Measurements from ENCODE around the gene PDCD5.
"Not testable (repeated sequence)": the region's sequence is repeated elsewhere in the genome, so short reads cannot be mapped to it uniquely, and the experiment has no call there.

PDCD5 gene

DNA sequence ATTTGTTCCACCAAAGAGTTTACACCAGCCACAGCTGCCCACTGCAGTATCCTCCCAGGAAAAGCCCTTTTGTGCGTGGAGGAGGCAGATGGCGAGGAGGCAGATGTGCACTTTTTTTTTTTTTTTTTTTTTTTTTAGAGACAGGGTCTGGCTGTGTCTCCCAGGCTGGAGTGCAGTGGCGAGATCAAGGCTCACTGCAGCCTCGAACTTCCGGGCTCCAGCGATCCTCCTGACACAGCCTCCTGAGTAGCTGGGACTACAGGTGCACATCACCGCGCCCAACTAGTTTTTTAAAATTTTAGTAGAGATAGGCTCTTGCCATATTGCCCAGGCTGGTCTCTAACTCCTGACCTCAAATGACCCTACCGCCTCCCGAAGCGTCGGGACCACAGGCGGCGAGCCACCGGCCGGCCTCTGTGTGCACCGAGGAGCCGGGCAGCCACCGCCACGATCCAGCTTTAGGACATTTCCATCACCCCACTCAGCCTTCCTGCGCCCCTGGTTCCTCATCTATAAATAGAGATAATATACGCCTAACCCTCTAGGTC lies 563 bp upstream of the PDCD5 start:
- DNase-seq, result no peak

DNA sequence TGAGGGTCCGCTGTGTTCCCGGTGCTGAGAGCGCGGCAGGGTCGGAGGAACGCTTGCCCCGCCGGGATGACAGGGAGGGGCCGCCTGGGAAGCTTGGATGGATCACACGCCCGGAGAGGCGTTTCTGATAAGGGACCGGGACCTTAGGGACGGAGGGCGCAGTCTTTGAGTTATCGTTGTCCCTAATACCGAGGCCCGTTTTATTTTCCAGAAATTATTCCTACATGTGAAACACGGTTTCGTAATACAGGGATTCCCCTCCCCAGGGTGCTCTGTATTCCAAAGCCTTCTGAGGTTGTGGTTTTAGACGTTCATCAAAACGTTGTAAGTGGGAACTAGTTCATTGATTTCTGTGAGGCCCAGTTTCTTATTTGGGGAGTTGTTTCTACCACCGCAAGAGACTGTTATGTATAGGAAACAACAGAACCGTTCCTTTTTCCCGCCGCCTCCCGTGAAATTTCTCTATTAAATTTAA lies 752 bp downstream of the PDCD5 start:
- DNase-seq, result peak; percentile 43

DNA sequence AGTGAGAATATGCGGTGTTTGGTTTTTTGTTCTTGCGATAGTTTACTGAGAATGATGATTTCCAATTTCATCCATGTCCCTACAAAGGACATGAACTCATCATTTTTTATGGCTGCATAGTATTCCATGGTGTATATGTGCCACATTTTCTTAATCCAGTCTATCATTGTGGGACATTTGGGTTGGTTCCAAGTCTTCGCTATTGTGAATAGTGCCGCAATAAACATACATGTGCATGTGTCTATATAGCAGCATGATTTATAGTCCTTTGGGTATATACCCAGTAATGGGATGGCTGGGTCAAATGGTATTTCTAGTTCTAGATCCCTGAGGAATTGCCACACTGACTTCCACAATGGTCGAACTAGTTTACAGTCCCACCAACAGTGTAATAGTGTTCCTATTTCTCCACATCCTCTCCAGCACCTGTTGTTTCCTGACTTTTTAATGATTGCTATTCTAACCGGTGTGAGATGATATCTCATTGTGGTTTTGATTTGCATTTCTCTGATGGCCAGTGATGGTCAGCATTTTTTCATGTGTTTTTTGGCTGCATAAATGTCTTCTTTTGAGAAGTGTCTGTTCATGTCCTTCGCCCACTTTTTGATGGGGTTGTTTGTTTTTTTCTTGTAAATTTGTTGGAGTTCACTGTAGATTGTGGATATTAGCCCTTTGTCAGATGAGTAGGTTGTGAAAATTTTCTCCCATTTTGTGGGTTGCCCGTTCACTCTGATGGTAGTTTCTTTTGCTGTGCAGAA lies 6.9 kb downstream of the PDCD5 start:
- not testable (repeated sequence) for DNase-seq

DNA sequence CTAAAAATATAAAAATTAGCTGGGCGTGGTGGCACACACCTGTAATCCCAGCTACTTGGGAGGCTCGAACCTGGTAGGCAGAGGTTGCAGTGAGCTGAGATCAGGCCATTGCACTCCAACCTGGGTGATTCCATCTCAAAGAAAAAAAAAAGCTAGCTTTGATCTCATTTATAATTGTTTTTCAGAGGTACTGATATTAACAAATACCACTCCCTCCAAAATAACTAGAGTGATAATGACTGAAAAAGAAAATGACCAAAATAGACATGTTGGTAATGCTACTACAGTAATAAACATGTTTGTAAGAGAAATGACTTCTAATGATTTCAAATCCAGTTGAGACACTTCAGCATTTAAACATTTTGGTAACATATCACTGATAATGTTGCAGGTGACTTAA lies 13.0 kb downstream of the PDCD5 start:
- DNase-seq, result no peak

DNA sequence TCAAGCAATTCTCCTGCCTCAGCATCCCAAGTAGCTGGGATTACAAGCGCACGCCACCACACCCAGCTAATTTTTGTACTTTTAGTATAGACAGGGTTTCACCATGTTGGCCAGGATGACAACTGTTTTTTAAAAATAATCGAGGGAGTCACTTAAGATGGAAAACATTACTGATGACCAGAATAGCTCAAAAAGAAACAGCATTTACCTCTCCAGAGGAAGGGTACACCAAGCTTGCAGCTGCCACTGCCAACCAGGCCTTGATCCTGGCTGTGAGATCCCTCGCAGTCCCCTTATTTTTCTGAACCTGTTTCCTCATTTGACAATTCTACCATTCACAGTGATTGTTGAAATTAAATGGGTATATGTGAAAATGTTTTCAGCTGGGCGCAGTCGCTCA lies 14.5 kb downstream of the PDCD5 start:
- no peak for DNase-seq

DNA sequence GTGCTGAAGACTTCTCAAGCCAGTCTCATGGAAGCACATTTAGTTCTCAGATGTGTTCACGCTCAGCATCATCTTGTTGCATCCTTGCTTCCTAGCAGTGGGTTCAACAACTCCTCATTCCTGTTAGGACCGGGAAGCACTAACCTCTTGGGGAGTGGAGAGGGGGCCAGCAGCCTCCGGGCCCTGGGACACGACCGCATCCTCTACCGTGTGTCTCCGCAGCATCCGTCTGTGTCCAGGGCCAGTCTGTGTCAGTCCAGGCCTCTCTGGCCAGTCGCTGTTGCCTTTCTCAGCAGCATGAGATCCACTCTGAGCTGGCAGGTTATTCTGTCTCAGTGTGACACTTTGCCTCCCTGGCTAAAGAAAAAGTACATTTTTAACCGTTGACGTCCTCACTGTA lies 17.0 kb downstream of the PDCD5 start:
- no peak for DNase-seq

DNA sequence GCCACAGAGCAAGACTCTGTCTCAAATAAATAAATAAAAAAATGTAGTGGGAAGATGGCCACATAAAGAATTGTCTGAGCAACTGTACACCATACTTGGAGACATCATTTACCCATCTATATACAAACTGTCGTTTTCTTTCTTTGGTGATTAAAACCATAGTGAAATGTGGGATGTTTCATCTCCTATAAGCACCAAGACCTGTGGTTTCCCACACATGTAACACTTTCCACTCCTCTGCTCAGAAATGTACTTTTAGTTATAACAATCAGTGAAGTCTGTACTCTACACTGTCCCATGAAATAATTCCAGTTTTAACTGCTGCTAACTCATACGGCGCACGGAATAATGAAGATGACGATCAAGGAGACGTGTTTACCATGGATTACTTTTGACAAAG lies 18.3 kb downstream of the PDCD5 start:
- no peak for DNase-seq

DNA sequence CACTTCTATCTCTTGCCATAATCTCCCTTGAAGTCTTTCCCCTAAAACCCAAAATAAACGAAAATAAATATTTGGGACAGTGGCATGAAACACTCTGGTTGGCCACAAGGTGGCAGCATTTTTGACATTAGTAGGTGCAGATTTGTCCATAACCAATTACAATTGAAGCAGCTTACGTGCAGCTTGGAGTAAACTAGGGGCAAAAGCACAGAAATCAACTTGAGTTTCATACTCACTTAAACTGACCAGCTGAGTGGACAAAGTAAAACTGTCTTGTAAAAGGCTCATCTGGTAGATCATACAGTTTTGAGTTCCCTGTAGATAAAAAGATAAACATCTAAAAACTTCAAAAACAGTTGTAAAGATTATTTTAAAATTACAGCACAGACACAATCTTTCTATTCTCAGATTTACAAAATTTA lies 18.8 kb downstream of the PDCD5 start:
- peak; percentile 90 for DNase-seq

DNA sequence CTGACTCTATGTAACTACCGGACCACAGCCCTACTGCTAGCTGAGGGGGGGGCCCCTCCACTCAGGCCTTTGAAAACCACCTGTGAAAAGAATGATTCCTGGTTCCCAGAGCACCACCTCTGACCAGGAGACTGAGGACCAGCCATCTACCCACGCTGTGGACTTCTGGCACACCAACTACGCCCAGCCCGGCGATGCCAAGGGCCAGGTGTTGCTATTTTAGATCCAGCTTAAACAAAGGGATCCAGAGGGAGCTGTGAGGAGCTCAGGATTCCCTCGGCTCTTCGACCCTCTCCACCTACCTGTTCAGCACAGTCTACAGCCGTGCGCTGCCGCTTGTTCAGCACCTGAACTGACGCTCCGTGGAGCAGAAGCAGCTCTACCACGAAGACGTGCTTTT lies 23.0 kb downstream of the PDCD5 start:
- no peak for DNase-seq

DNA sequence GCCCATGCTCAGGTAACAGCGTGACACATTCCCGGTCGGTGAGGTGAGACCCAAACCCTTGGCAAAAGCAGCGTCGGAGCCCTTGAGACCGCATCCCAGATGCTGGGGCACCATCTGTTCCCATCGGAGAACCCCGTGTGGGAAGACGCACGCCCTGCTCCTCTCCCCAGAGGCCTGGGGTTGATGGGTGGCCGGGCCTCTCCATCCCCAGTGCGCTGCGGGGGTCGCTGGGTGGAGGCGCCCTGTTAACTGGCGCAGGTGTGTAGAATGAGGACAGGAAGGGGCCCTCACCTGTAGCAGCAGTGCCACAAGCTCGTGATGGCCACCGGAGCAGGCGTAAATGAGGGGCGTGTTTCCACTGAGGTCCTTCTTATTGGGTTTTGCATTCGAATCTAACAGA lies 24.6 kb downstream of the PDCD5 start:
- no peak for DNase-seq

DNA sequence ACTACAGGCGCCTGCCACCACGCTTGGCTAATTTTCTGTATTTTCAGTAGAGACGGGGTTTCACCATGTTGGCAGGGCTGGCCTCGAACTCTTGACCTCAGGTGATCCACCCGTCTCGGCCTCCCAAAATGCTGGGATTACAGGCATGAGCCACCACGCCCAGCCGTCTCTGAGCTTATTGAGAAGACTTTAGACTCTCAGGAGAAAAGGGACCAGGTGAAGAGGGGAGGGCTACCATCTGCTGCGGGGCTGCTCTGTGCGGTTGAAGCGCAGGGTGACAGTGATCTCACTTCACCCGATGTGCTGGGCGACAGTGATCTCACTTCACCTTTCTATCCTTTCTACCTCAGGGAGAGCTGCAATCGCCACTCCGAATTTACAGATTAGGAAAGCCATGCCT lies 25.3 kb downstream of the PDCD5 start:
- no peak for DNase-seq

DNA sequence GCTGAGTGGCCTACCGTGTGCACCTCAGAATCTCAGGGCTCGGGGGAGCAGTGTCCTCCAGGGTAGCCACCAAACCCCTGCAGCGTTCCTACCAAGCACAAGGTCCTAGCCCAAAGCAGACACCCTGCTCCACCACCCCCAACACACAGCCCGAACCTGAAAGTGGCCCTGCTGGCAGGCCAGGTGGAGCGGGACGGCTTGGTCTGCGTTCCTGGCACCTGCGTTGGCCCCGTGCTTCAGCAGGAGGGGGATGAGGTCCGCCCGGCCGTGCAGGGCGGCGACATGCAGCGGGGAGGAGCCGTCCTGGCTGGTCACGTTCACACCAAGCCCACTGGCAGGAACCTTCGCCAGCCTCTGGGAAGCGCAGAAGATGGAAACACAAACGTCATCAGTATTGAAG lies 26.5 kb downstream of the PDCD5 start:
- no peak for DNase-seq

DNA sequence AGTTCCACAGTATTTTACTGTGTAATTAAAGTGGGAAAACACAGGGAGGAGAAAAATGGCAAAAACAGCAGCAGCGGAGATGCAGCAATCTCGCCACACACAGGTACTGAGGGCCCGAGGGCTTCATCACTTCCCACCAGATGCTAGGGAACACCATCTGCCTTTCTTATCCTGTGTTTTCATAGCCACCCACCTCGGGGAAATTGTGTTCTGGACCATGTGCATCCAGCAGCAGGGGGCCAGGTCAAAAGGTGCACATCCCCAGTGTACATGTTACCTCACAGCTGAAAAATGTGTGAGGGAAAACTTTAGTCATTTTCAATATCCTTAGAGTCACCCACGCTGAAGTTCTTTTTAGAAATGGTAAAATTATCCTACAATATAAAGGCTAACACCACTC lies 30.2 kb downstream of the PDCD5 start:
- DNase-seq, result no peak

DNA sequence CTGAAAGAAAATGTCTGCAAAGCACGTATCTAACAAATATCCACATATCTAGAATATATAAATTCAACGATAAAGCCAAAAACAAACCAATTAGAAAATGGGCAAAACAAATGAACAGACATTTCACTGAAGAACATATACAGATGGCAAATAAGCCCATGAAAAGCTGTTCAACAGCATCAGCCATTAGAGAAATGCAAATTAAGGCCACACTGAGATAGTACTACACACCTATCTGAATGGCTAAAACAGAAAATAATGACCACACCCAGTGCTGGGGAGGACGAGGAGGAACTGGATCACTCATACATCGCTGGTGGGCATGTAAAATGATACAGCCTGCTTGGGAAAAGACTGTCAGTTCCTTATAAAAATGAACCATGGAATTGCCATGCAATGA lies 32.0 kb downstream of the PDCD5 start:
- DNase-seq, result no peak

DNA sequence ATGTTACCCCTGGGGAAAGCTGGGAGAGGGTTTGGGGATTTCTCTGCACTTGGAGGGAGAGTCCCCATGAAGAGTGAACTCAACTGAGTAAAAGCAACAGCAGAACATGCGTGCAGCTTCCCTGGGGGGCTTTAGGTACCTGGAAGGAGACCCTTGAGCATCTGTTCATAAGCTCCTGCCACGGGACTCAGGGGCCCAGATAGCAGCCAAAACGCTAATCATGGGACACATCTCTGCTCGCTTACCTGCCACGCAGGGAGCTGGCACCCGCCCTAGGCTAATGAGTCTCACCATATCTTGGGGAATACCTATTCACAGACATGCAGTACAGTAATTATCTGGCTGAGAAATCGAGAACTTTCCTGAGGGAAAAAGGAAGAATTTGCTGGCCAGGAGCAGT lies 33.9 kb downstream of the PDCD5 start:
- DNase-seq, result no peak

DNA sequence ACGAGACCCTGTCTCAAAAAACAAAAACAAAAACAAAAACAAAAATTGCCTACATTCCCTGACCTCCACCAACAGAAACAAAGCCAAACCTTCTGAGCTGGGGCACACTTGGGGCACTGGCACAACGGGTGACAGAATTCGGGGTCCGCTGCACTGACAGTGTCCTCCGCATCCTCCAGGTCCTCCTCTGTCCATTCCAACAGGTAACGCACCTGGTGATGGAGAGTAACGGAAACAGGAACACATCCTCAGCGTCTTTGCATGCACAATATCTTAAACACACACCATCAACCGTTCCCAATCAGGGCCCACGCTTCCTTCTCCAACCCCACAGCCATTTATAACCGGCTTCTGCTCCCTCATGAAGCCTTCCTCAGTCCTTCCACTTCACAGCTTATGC lies 34.6 kb downstream of the PDCD5 start:
- DNase-seq, result no peak

DNA sequence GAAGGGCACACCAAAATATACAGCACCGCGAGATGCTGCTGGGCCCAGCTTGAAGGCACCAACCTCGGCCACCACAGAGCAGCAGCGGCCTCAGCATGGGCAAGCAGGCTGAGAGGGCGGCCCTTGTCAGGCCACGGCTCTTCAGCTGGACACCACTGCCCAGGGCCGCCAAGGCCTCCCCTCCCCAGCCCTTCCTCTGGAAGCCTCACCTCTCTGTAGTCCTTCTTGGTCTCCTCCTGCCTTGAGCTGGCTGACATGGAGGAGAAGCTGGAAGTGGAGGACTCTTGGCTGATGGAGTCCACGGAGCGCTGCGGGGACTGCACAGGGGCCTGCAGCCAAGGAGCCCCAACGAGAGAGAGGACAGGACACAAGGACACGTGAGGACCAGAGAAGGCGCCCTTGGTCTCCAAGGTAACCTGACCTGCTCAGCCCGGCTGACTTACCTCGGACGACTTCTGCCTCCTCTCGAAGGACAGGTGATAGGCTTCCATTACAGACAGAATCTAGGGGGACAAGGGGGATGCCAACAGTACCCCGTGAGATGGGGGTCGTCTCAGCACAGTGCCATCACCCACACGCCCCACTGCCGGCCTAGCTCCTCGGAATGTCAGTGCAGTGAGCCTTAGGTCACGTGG lies 38.2 kb downstream of the PDCD5 start:
- no peak for DNase-seq

DNA sequence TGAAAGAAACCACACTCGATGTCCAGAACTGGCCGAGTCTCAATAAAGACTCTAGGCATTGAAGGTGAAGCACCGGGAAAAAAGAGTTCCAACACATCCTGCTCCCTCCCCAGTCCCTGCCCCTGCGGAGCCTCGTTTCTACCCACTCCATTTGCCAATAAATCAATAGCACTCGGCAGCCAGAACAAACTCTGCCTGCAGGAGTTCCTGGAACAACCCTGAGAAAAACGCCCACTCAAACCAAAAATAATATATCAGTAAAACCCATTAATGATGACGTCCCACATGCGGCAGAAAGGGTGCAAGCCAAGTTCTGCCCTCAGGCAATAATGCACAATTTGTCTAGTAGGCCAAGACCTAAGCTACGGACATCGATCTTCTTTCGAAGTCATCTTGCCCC lies 41.0 kb downstream of the PDCD5 start:
- no peak for DNase-seq

DNA sequence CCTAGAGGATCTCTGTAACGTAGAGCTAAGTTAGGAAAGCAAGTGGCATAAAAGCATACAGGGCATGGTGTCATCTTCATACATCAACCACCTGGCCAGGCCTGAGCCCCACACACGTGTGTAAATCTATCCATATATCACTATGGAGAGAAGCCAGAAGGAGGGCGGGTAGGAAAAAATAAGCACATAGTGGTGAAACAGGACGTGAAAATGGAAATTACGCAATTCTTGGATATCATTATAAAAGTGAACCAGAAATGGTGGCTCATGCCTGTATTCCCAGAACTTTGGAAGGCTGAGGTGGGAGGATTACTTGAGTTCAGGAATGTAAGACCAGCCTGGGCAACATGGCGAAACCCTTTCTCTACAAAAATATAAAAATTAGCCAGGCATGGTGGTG lies 43.4 kb downstream of the PDCD5 start:
- DNase-seq, result no peak

DNA sequence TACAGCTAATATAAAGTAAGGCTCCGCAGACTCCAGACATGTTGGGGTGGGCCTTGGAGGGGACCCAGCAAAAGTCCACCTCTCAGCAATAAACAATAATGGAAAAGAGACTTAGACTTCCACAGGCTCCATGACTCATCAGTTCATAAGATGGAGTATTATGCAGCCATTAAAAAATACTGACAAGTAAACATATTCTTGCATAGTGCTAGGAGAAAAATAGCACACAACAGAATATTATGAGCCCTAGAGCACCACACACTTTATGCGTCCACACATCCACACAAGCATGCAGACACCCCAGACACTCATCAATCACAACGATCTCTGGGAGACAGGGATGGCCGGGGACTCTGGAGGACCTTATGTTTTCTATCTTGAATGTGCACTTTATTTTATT lies 46.0 kb downstream of the PDCD5 start:
- no peak for DNase-seq

DNA sequence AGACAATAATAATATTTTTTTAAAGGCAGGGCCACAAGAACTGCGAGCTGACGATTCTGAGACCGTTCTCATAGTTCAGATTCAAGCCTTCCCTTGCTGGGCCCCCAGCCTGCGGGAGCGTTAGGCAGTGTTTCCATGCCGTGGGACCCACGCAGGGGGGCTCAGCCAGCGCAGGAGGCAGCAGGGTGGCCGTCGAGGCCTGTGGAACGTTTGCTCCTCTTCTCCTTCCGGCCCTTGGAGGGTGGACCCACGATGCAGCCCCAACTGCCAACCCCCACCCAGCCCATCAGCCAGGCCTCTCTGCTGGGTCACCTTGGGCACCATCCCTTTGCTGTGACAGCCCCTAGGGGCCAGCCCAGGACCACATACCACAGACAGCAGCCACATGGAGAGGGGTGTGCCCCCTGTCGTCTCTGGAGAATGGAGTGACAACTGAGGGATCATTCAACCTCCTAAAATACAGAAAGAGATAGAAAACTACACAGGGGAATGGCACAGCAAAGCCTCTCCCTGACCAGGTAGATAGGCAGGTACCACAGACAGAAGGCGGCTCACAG lies 46.8 kb downstream of the PDCD5 start:
- peak; percentile 46 for DNase-seq

DNA sequence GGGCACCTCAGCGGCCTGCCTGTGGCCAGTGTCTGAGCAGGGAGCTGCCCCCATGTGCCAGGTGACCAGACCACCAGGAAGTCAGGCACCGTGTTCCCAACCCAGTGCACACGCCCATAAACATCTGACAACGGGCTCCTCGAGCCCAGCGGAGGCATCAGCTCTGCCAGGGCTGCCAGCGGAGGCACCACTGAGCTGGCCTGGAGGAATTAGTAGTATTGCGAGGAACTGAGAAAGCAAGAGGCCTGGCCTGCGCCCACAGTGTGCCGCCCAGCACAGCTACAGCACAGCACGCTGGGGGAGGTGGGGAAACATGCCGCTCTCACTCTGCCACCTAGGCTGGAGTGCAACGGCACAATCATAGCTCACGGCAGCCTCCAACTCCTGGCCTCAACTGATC lies 49.3 kb downstream of the PDCD5 start:
- peak; percentile 65 for DNase-seq

DNA sequence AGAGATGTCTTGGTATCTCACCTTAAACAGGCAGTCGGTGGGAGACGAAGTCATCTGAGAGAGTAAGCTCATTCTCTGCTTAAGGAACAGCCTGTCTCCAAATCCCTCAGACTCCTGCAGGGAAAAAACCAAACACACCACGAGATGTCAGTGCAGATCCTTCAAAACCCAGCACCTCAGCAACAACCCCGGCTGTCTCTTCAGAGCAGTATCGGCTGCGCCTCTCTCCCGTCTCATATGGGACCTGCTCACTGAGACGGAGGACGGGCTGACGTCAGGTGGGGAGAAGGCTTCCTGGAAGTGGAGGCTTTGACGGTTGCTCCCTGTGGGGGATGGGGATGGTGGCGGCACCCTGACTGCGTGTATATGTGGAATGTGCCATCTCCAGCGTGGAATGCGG lies 50.4 kb downstream of the PDCD5 start:
- DNase-seq, result no peak
